ENCODE measurements around the gene SGO1.

- TF ChIP-seq POLR2A (IDR thresholded peaks at IDR 0.05), result no peak
- TF ChIP-seq POLR2AphosphoS5 (IDR thresholded peaks at IDR 0.05), result no peak
- TF ChIP-seq CTCF (IDR thresholded peaks at IDR 0.05 in 8 of 11, conservative IDR thresholded peaks at IDR 0.05 in 3 of 11), result no peak
Observed at GRCh38 chr3:20142517-20142916, 43.5 kb downstream of the SGO1 start.
